HepG2 (cell line): ENCODE measurements around the gene ELMO2. TPM values are rescaled to one million over a fixed set of nuclear protein-coding genes. Genes with fewer than 3 reads are reported as not detected.
A peak's percentile ranks its signal among the peaks of the same experiment; 100 is the strongest.

Experiments used
- GABPB1 ChIP-seq: IDR thresholded peaks from 2 replicates; pipeline ENCODE4 v1.6.1; 2016; ENCODE audit warnings: mild to moderate bottlenecking, missing genetic modification reagents, moderate library complexity, missing compliant biosample characterization
- KAT2B ChIP-seq: fragments of 150-350 bp; IDR thresholded peaks from 2 replicates; pipeline ENCODE4 v1.6.1; 2014; ENCODE audit warnings: low read depth, low read length, borderline replicate concordance
- KDM2A ChIP-seq: sonication (generic); formaldehyde crosslinking; IDR thresholded peaks from 2 replicates; pipeline ENCODE4 v1.4.0; 2020; ENCODE audit warnings: low read depth, missing genetic modification reagents, borderline replicate concordance
- MAFK ChIP-seq, 2 experiments: IDR thresholded peaks in 1 of 2; conservative IDR thresholded peaks in 1 of 2; 2 replicates each; pipeline ENCODE4 v1.6.1; 2011; ENCODE audit warnings: improper control_type of control experiment in 2 of 2, low read length in 2 of 2
- MEF2D ChIP-seq: sonication (generic); formaldehyde crosslinking; IDR thresholded peaks from 2 replicates; pipeline ENCODE4 v1.5.1; 2020; ENCODE audit warnings: mild to moderate bottlenecking, missing genetic modification reagents
- NFKBIZ ChIP-seq: IDR thresholded peaks from 2 replicates; pipeline ENCODE4 v1.6.1; 2018; ENCODE audit warnings: missing genetic modification reagents, missing compliant biosample characterization
- RBFOX2 ChIP-seq: fragments of 200-400 bp; formaldehyde crosslinking; IDR thresholded peaks from 2 replicates; pipeline ENCODE4 v1.6.1; 2017; ENCODE audit warnings: low read depth, mild to moderate bottlenecking, low read length
- SAFB2 ChIP-seq: sonication (generic); formaldehyde crosslinking; IDR thresholded peaks from 2 replicates; pipeline ENCODE4 v1.5.1; 2020; ENCODE audit warnings: missing genetic modification reagents, low read depth, mild to moderate bottlenecking, borderline replicate concordance
- SKI ChIP-seq: fragments of 450-650 bp; IDR thresholded peaks from one replicate; pipeline ENCODE4 v1.6.1; 2018; ENCODE audit warnings: mild to moderate bottlenecking; ENCODE audit not compliant: partially characterized antibody
- THAP11 ChIP-seq: IDR thresholded peaks from 2 replicates; pipeline ENCODE4 v1.6.1; 2016; ENCODE audit warnings: missing biosample characterization, missing genetic modification reagents
- ZFP1 ChIP-seq: IDR thresholded peaks from 2 replicates; pipeline ENCODE4 v1.6.1; 2016
- ZKSCAN8 ChIP-seq: IDR thresholded peaks from 2 replicates; pipeline ENCODE4 v1.6.1; 2016; ENCODE audit warnings: borderline replicate concordance, missing genetic modification reagents, missing compliant biosample characterization
- ZNF180 ChIP-seq: sonication (generic); formaldehyde crosslinking; IDR thresholded peaks from 2 replicates; pipeline ENCODE4 v1.4.0; 2020; ENCODE audit warnings: low read depth, missing genetic modification reagents, borderline replicate concordance
- ZNF207 ChIP-seq: fragments of 450-650 bp; IDR thresholded peaks from 2 replicates; pipeline ENCODE4 v1.6.1; 2016; ENCODE audit warnings: antibody characterized with exemption, borderline replicate concordance
- ZNF274 ChIP-seq: sonication (generic); formaldehyde crosslinking; IDR thresholded peaks from 2 replicates; pipeline ENCODE4 v1.5.1; 2020; ENCODE audit warnings: mild to moderate bottlenecking, missing genetic modification reagents
- ZNF34 ChIP-seq: sonication (generic); formaldehyde crosslinking; IDR thresholded peaks from 2 replicates; pipeline ENCODE4 v1.4.0; 2020; ENCODE audit warnings: mild to moderate bottlenecking, missing genetic modification reagents, borderline replicate concordance
- ZNF589 ChIP-seq: sonication (generic); formaldehyde crosslinking; conservative IDR thresholded peaks from 2 replicates; pipeline ENCODE4 v1.8.0; 2022; ENCODE audit warnings: mild to moderate bottlenecking, moderate library complexity, missing genetic modification reagents
- polyA plus RNA-seq, 8 experiments: library from polyadenylated mRNA; depleted of rRNA in 3 of 8; stranded (reverse) in 7 of 8; unstranded in 1 of 8; fragments of >200 nt; fragmentation: Illumina TruSeq in 4 of 8; extraction: Trizol in 4 of 8; gene quantifications; 2 replicates each; pipeline versions ENCODE4 v1.2.1 to v1.2.3, GENCODE V29; 2011 to 2016; ENCODE audit warnings: low read depth in 4 of 8, missing spikeins in 1 of 8, mixed read lengths in 1 of 8; ENCODE audit not compliant: insufficient read depth in 1 of 8
- total RNA-seq, 5 experiments: library from RNA; depleted of rRNA; stranded (reverse); fragments of >200 nt; fragmentation: Illumina TruSeq; extraction: Trizol; gene quantifications; 2 replicates each; pipeline ENCODE4 v1.2.3, GENCODE V29; 2016; ENCODE audit warnings: low read depth in 1 of 5
- TF ChIP-seq, protein P1 (sequence below): fragments of 450-650 bp; IDR thresholded peaks from 2 replicates; pipeline ENCODE4 v1.6.1; 2017
- TF ChIP-seq, protein P2 (sequence below): sonication (generic); formaldehyde crosslinking; IDR thresholded peaks from 2 replicates; pipeline ENCODE4 v1.8.0; 2022; ENCODE audit warnings: mild to moderate bottlenecking, missing genetic modification reagents, moderate library complexity
- TF ChIP-seq, protein P3 (sequence below): sonication (generic); formaldehyde crosslinking; IDR thresholded peaks from 2 replicates; pipeline ENCODE4 v1.5.1; 2020; ENCODE audit warnings: missing genetic modification reagents, mild to moderate bottlenecking, borderline replicate concordance
- TF ChIP-seq, protein P4 (sequence below): sonication (generic); formaldehyde crosslinking; IDR thresholded peaks from 2 replicates; pipeline ENCODE4 v1.5.1; 2020; ENCODE audit warnings: mild to moderate bottlenecking, missing genetic modification reagents, borderline replicate concordance
- TF ChIP-seq, protein P5 (sequence below): sonication (generic); formaldehyde crosslinking; IDR thresholded peaks from 2 replicates; pipeline ENCODE4 v1.4.0; 2020; ENCODE audit warnings: mild to moderate bottlenecking, missing genetic modification reagents

Gene ELMO2
- total and polyA plus RNA-seq, 2 of the 13 experiments (the other 11 are each of a cell fraction or from before 2014, with no cell fraction given): 30.6 to 35.7 TPM

DNA sequence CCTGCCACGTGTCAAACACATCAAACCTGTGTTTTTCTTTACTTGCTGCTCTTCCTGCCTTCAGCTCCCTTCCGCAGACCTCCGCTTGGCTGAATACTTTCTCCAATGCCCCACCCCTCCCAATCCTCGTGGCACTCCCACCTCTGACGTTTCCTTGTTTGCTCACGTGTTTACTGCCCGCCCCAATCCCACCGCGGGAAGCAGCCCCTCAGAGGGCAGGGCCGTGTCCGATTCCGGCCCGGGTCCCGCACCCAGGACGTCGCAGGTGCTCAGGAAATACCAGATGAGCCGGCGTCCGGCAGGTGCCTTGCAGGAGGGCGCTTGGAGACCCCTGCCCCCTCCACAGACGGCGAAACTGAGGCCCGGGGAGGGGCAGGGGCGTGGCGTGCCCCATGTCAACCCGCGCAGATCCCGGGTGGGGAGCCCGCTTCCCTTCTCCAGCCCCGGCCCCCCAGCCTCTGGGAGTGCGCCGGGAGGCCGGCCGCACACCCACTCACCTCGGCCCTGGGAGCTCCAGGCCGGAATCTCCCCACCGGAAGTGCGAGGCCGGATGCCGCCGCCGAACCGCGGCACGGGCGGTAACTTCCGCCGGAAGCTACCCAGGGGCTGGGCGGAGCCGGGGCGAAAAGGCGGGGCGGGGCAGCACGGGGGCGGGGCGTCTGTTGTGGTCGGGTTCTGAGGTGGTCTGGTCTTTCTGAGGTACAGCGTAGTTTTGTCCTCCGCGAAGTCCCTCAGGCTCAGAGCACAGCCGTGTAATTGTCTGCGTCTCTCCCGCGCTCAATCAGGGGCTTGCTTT is 42.3 kb downstream of the ELMO2 start (continued):
- TF ChIP-seq ZFP1 (peak; percentile 64; the same call in 1 of the 2 replicates), RBFOX2 (peak; percentile 99), ZNF207 (no peak), NFKBIZ (CRISPR knock-in tag) (peak; percentile 54), GABPB1 (CRISPR knock-in tag) (peak; percentile 98), KAT2B (no peak), SAFB2 (CRISPR knock-in tag) (peak; percentile 92; the same call in 1 of the 2 replicates), ZNF274 (peak; percentile 96; the same call in 1 of the 2 replicates), MAFK (conservative IDR thresholded peaks at IDR 0.05 in 1 of 2, IDR thresholded peaks at IDR 0.05 in 1 of 2; ENCODE audit: low read length in 2 of 2) (no peak), ZNF180 (peak; percentile 31; the same call in 1 of the 2 replicates), MEF2D (peak; percentile 93), ZNF589 (CRISPR knock-in tag) (peak; percentile 91), KDM2A (CRISPR knock-in tag) (peak; percentile 98), SKI (no peak), THAP11 (CRISPR knock-in tag) (peak; percentile 93), ZKSCAN8 (peak; percentile 44; the same call in 1 of the 2 replicates), ZNF34 (CRISPR knock-in tag) (no peak)
- TF ChIP-seq, protein P1, sequence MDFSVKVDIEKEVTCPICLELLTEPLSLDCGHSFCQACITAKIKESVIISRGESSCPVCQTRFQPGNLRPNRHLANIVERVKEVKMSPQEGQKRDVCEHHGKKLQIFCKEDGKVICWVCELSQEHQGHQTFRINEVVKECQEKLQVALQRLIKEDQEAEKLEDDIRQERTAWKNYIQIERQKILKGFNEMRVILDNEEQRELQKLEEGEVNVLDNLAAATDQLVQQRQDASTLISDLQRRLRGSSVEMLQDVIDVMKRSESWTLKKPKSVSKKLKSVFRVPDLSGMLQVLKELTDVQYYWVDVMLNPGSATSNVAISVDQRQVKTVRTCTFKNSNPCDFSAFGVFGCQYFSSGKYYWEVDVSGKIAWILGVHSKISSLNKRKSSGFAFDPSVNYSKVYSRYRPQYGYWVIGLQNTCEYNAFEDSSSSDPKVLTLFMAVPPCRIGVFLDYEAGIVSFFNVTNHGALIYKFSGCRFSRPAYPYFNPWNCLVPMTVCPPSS: no peak
- TF ChIP-seq, protein P2, sequence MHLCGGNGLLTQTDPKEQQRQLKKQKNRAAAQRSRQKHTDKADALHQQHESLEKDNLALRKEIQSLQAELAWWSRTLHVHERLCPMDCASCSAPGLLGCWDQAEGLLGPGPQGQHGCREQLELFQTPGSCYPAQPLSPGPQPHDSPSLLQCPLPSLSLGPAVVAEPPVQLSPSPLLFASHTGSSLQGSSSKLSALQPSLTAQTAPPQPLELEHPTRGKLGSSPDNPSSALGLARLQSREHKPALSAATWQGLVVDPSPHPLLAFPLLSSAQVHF (CRISPR knock-in tag): peak; percentile 96
- TF ChIP-seq, protein P3, sequence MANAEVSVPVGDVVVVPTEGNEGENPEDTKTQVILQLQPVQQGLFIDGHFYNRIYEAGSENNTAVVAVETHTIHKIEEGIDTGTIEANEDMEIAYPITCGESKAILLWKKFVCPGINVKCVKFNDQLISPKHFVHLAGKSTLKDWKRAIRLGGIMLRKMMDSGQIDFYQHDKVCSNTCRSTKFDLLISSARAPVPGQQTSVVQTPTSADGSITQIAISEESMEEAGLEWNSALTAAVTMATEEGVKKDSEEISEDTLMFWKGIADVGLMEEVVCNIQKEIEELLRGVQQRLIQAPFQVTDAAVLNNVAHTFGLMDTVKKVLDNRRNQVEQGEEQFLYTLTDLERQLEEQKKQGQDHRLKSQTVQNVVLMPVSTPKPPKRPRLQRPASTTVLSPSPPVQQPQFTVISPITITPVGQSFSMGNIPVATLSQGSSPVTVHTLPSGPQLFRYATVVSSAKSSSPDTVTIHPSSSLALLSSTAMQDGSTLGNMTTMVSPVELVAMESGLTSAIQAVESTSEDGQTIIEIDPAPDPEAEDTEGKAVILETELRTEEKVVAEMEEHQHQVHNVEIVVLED (CRISPR knock-in tag): peak; percentile 79
- TF ChIP-seq, protein P4, sequence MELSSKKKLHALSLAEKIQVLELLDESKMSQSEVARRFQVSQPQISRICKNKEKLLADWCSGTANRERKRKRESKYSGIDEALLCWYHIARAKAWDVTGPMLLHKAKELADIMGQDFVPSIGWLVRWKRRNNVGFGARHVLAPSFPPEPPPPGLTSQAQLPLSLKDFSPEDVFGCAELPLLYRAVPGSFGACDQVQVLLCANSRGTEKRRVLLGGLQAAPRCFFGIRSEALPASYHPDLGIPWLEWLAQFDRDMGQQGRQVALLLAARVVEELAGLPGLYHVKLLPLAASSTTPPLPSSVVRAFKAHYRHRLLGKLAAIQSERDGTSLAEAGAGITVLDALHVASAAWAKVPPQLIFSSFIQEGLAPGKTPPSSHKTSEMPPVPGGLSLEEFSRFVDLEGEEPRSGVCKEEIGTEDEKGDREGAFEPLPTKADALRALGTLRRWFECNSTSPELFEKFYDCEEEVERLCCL (CRISPR knock-in tag): peak; percentile 91; the same call in 1 of the 2 replicates
- TF ChIP-seq, protein P5, sequence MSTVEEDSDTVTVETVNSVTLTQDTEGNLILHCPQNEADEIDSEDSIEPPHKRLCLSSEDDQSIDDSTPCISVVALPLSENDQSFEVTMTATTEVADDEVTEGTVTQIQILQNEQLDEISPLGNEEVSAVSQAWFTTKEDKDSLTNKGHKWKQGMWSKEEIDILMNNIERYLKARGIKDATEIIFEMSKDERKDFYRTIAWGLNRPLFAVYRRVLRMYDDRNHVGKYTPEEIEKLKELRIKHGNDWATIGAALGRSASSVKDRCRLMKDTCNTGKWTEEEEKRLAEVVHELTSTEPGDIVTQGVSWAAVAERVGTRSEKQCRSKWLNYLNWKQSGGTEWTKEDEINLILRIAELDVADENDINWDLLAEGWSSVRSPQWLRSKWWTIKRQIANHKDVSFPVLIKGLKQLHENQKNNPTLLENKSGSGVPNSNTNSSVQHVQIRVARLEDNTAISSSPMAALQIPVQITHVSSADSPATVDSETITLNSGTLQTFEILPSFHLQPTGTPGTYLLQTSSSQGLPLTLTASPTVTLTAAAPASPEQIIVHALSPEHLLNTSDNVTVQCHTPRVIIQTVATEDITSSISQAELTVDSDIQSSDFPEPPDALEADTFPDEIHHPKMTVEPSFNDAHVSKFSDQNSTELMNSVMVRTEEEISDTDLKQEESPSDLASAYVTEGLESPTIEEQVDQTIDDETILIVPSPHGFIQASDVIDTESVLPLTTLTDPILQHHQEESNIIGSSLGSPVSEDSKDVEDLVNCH (CRISPR knock-in tag): no peak
